Bronchial epithelial cell (primary cell): ENCODE results near the gene CCNYL1. TPM values are rescaled to one million over a fixed set of nuclear protein-coding genes. Genes with fewer than 3 reads are reported as not detected.
A peak's percentile ranks its signal among the peaks of the same experiment; 100 is the strongest.

ENCODE experiments used
- DNase-seq: peaks from one replicate; pipeline ENCODE4 v3.0.0-alpha.2; 2010; ENCODE audit warnings: low read depth
- FAIRE-seq: peaks from 2 replicates; lab custom pipeline; 2011; peaks lifted over from hg19 to GRCh38; lab: Jason Lieb, UNC
- H3K27me3 ChIP-seq: 2 replicates; pipeline ENCODE4 v1.5.1; 2011; ENCODE audit warnings: low read length; ENCODE audit not compliant: control insufficient read depth, insufficient read depth
- H3K36me3 ChIP-seq: 2 replicates; pipeline ENCODE4 v1.5.1; 2011; ENCODE audit warnings: low read length; ENCODE audit not compliant: control insufficient read depth, insufficient read depth
- H3K4me3 ChIP-seq: 2 replicates; pipeline ENCODE4 v1.5.1; 2011; ENCODE audit warnings: mild to moderate bottlenecking, low read depth, low read length, control low read depth
- total RNA-seq: library from RNA; depleted of rRNA; stranded (reverse); fragments of >200 nt; gene quantifications from 2 replicates; pipeline ENCODE4 v1.2.1, GENCODE V29; 2014
- TF ChIP-seq, protein P1 (sequence below): IDR thresholded peaks from 2 replicates; pipeline ENCODE4 v1.5.1; 2011; ENCODE audit warnings: mild to moderate bottlenecking, moderate library complexity, low read length, control low read depth, inconsistent platforms; ENCODE audit not compliant: insufficient read depth, severe bottlenecking

CCNYL1 gene
- total RNA-seq, 1 donor from 2014 or later: 5.5 TPM

DNA sequence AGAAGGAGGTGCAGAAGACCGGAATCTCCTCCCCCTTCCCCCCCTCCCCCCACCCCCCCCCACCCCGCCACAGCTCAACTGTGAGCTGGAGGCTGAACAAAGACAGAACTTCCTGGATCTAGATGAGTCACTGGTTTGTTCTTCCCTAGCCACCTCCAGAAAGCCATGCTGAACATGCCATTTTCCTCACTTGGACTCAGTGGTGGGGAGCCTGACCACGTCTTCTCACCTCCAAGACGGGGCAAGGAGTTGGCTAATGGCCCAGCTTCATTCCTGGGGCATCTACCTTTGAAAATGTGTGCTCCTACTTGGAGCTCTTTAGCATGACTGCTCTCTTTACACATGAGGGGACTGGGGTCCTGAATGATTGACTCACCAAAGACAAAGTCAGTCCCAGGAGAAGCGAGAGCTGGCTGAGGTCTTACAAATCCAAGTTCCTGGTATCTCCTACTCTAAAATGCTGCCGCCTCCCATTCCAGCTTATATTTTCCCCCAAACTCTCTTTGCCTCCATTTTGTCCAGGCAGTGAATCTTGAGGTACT lies 80.9 kb downstream of the CCNYL1 start:
- TF ChIP-seq, protein P1, sequence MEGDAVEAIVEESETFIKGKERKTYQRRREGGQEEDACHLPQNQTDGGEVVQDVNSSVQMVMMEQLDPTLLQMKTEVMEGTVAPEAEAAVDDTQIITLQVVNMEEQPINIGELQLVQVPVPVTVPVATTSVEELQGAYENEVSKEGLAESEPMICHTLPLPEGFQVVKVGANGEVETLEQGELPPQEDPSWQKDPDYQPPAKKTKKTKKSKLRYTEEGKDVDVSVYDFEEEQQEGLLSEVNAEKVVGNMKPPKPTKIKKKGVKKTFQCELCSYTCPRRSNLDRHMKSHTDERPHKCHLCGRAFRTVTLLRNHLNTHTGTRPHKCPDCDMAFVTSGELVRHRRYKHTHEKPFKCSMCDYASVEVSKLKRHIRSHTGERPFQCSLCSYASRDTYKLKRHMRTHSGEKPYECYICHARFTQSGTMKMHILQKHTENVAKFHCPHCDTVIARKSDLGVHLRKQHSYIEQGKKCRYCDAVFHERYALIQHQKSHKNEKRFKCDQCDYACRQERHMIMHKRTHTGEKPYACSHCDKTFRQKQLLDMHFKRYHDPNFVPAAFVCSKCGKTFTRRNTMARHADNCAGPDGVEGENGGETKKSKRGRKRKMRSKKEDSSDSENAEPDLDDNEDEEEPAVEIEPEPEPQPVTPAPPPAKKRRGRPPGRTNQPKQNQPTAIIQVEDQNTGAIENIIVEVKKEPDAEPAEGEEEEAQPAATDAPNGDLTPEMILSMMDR: no peak
- H3K4me3 ChIP-seq: no peak overlapping the region
- H3K27me3 ChIP-seq: no peaks in the 10 kb centered on the region
- H3K36me3 ChIP-seq: no peaks in the 10 kb centered on the region
- DNase-seq (peak; percentile 86), FAIRE-seq (no peak)

DNA sequence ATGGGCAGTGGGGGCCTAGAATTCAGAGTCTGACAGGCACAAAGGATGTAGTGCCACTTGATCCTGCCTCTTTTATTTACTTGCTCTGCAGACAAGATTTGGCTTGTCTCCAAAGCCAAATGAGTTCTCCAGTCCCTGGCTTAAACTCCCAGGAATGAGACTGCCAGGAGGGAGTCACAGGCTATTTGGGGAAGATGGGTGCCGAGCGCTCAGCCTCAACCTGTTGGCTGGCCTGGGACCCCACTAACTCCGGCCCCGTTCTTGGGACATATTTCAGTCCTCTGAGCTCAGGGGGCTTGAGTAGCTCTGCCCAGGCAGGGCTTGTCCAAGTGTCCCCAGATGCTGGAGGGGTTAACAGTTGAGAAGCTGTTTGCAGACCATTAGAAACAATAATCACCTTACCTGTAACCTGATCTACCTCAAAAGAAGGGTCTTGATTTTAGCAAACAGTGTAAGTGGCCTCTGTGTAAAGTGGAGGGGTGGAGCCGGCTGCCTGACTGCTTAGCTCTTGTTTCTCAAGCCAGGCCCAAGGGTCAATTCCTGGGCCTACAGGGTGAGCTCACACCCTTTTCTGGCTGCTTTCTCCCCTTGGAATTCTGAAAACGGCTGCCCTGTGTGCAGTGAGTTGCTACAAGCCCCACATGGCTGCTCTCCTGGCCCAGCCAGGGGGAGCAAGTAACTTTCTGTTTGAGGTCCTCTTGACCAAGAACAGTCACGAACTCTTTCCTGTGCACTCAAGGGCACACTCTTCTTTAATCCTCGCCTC lies 85.3 kb downstream of the CCNYL1 start:
- no peaks in the 10 kb centered on the region for H3K36me3 ChIP-seq
- DNase-seq (peak; percentile 46), FAIRE-seq (peak; percentile 7)
- no peak overlapping the region for H3K4me3 ChIP-seq
- no peaks in the 10 kb centered on the region for H3K27me3 ChIP-seq
- TF ChIP-seq, protein P1: no peak

DNA sequence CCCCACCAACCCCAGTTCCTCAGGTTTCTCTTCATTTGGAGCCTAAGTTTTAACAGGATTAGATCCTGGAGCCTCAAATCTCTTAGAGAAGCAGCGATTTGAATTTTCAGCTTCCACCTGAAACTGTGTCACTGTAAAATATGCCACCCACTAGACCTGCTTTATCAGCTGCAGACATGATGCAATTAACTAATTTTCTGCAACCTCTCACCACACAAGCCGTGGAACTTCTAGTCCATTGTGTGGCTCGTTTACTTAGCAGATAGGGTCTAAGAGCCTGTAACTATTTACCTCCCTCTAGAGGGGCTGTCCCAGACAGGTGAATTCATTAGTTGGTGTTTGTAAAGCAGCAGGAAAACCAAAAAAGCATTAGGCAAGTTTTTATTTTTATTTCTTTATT lies 89.8 kb downstream of the CCNYL1 start:
- Histone ChIP-seq H3K4me3 (no peak overlapping the region), H3K27me3 (no peaks in the 10 kb centered on the region), H3K36me3 (no peaks in the 10 kb centered on the region)
- TF ChIP-seq, protein P1: no peak
- FAIRE-seq: no peak
- no peak for DNase-seq

DNA sequence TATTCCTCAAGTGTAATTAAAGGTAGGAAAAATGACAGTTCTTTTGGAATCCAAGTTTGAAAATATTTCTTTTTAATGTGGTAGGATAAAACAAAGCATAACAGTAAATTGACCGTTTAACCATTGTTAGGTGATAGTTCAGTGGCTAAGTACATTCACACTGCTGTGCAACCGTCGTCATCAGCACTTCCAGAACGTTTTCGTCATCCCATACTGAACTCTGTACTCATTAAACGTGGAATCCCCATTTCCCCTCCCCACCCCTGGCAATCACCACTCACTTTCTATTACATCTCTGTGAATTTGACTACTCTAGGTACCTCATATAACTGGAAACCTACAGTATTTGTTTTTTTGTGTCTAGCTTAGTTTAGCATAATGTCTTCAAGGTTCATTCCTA lies 91.2 kb downstream of the CCNYL1 start:
- FAIRE-seq (no peak), DNase-seq (no peak)
- TF ChIP-seq, protein P1: no peak
- Histone ChIP-seq H3K27me3 (no peaks in the 10 kb centered on the region), H3K36me3 (no peaks in the 10 kb centered on the region), H3K4me3 (no peak overlapping the region)

Other genes starting within 250 kb of the CCNYL1 start
- 28.3 and 36.9 TPM in 2 replicates for gene CREB1, start 181.7 kb upstream of the CCNYL1 start, total RNA-seq
- gene METTL21A, start 86.2 kb upstream of the CCNYL1 start, total RNA-seq: 7.7 and 11.6 TPM in 2 replicates
- 2.9 and 4.2 TPM in 2 replicates for gene FZD5, start 58.3 kb downstream of the CCNYL1 start, total RNA-seq